KBM-7 (cell line): ENCODE results near the gene TOR3A.

Source experiments
- DNase-seq: peaks from one replicate; pipeline ENCODE4 v3.0.0-alpha.2; 2015
- in situ Hi-C: fragments of 300-500 bp; cut with MboI; formaldehyde crosslinking; loops from 2 replicates; pipeline ENCODE4 v1.14.3; 2020; ENCODE audit warnings: low sequenced_read_pairs, low pct_unique_long_range_greater_than_20kb, mixed read lengths

TOR3A gene

DNA sequence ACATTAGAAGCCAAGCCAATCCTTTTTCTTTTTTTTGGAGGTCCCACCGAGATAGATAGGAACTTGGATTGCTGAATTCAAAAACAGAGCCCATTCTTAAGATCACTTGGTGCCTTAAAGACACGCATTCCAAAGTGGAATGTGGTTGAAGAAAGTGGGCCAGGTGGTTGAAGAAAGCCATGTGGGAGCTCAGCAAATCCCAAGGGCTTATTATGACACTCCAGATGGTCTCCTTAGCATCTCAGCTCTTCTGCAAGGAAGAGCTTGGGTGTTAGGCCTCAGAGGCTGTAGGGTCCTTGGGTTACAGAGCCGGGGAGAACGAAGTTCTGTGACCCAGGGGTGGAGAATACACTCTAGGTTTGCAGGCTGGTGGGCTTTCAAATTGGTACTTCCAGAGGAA lies 13.5 kb downstream of the TOR3A start:
- in situ Hi-C loops: loop anchor here (25.0 kb wide), 1 partner anchor 267 kb away; the partner anchor contains the start of gene AXDND1
- no peak for DNase-seq

DNA sequence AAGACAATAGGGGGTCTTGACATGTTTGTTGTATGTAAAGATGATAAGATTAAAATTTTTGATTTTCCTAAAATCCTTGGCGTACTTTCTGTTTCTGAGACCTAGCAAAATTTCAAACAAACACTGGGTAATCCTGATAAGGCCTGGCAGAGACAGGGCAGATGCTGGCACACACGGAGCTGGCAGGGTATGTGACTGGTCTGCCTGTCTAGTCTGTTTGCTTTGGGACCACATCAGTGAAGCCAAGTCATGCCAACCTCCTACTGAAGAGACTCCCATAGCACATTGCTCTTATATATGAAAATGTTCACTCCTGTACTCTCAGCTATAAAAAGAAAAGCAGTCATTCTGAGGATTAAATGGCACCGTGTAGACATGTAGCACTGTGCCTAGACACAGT lies 14.1 kb downstream of the TOR3A start:
- in situ Hi-C loops: loop anchor here (25.0 kb wide), 1 partner anchor 266 kb away; the partner anchor contains the start of gene AXDND1
- no peak for DNase-seq

DNA sequence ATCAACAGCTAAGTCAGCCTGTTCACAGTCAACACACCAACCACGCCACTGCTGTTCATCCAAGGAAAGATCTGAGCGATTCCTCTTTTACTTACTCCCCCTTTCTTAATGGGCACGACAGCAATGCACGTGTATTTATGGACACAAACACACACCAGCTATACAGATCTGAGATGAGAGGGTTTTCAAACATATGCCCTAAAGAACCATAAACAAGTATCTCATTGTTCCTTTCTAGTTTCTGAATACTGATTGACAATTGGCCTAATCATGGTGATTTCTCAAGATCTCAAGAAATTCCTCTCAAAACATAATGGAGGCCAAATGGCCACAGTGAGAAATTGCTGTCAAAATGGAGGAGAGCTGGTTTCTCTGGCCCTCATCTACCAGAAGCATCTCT lies 18.0 kb downstream of the TOR3A start:
- in situ Hi-C loops: loop anchor here (25.0 kb wide), 1 partner anchor 262 kb away; the partner anchor contains the start of gene AXDND1
- no peak for DNase-seq

DNA sequence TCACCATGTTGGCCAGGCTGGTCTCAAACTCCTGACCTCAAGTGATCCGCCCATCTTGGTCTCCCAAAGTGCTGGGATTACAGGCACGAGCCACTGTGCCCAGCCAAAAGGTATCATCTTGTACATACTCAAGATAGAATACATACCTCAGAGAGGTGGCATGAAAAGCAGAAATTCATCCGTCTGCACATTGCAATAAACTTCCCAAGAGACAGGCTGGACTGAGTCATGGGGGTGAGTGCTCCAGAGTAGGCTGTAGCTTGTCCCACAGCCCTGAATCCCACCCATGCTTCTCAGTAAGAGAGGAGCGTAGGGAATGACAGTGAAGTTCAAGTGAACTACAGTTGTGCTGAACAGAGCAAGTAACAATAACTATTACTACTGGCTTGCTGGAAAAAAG lies 19.7 kb downstream of the TOR3A start:
- in situ Hi-C loops: no loop called here

DNA sequence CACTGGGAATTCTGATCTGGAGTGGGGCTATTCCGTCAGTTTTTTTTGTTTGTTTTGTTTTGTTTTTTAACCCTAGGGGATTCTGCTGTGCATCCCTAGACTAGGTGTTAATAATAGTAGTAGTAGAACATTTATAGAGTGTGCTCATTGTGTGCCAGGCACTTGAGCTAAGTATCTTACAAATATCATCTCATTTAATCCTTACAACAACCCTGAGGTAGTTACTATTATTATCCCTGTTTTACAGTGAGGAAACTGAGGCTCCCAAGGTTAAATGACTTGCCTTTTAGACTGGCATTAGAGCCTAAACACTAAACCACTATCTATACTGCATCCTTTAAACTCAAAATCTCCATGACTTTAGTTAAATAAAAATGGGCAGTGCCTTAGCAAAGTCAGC lies 22.1 kb downstream of the TOR3A start:
- in situ Hi-C loops: no loop called here

More for the DNA sequence above, 19.7 kb downstream of the TOR3A start:
- DNase-seq: no peak

DNA sequence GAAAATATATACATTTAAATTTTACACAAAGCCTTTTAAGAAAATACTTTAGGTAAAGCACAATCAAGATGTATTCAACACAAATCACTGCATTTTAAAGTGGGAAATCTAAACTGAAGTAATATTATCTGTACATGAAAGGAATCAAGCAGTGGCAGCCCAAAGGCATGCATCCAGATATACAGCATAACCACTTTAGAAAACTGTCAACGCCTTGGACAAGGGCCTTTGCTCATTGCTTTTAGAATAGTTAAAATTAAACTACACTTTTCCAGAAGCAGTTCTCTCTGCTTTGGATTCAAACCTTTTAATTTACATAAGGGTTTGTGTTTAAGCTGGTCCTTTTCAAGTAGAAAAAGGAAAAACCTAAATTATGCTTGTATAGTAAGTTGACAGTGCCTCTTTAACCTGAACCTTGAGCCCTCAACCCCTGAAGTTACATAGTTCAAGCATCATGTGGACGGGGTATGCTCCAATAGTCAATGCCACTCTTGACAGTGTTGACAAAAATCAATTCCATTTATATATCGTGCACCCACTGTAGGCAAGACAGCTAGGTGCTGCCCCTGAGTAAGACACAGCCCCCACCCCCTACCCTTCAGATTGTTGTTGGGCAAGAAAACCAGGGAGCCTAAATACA lies 22.9 kb downstream of the TOR3A start:
- in situ Hi-C loops: no loop called here
- DNase-seq: no peak

More for the DNA sequence above, 22.1 kb downstream of the TOR3A start:
- DNase-seq: no peak

DNA sequence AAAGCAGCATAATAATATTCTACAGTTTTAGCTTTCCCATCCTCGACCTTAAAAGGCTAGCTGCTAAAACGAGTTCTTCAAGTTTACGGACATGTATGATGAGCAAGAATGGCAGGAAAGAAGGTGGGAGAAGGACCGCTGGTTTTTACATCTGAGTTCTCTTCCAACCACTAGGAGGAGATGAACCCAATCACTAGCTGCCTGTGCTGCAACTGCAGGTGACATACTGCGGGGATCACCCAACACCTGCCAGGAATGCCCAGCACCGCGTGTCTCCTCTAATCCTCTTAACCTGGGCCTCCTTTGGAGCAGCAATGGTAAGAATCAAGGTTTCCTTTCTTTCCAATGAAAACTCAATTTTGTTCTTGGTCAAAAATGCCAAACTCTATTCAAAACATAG lies 23.5 kb downstream of the TOR3A start:
- in situ Hi-C loops: no loop called here
- DNase-seq: no peak

DNA sequence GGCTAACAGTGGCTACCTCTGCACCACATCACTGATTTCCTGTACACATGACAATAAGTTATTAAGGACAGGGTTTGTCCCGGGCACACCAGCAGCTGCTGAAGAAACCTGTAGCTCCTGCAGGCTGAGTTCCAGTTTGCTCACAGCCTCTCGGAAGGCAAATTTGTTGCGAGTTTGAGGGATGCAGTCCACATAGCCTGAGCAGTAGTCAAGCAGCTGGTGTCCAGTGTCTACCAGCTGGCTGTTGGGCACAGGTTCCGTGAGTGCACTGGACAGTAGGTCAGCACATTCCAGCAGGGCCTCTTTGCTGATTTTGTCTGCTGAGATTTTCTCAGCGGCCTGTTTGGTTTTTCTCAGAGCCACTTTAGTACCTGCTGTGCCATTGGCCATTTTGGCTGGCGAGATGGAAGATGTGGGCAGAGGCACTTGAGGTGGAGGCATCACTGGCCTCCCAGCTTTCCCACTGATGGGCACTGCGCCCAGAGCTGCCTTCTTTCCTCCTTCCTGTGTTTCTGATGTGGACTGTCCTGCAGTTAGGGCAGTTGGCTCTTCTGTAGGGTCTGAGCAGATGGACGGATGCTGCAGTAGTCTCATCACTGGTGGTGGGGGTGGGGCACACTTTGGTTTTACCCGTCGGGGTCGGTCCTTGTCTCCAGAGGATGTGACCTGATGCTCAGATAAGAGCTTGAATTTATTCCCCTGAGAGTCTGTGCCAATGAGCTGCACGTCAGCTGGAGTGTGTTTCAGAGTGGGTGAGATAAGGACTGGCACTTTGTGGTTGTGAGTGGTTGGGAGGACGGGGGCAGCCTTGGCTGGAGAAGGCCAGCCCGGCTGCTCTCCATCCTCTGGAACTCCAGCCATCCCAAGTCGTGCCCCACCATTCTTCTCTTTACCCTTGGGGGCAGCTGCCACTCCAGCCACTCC lies 26.1 kb downstream of the TOR3A start:
- in situ Hi-C loops: no loop called here
- DNase-seq: no peak

DNA sequence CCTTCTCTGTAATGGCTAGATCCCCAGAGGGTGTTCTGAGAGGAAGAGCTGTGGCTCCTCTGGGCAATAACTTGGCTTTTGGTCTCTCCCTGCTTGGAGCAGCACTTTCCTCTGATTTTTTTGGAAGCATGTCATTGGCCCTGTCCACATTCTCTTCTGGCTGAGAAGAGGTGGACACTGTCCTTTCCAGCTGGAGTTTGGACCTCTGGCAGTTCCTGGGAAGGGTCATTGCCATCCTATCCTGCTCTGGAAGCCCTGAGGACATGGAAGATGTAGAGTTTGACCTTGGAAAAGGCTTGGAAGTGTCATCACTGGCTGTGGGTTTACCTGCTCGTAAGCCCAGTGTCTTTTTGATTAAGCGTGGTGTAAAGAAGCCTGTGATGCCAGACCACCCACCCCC lies 26.8 kb downstream of the TOR3A start:
- DNase-seq: no peak
- in situ Hi-C loops: no loop called here

DNA sequence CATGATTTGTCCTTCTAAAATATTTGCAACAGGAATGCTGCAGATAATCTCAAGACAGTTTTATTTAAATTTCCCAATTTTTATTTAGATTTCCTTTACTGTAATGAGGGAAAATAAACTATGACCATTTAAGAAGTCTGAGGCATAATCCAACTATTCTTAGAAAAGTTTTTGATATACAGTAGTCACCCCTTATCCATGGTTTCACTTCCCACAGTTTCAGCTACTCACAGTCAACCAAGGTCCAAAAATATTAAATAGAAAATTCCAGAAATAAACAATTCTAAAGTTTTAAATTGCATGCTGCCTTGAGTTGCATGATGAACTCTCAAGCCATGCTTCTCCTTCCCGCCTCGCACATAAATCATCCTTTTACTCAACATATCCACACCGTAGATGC lies 33.3 kb downstream of the TOR3A start:
- in situ Hi-C loops: no loop called here
- DNase-seq: no peak

DNA sequence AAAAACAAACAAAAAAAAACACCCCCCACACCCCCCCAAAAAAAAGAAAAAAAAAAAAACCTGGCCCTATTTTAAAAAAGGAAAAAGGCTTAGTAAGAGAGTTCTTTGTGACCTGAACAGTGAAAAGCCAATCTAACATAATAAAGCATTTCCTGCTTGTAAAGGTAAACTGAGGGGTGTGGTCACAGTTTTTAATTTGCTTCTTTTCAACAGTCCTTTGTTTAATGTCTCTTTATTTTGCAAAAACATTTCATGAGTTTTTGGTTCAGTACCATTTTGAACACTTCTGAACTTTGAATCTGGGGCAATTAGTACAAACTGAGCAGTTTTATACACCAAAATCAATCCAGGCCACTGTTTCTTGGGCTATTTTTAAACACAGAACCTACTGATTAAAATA lies 37.6 kb downstream of the TOR3A start:
- no peak for DNase-seq

DNA sequence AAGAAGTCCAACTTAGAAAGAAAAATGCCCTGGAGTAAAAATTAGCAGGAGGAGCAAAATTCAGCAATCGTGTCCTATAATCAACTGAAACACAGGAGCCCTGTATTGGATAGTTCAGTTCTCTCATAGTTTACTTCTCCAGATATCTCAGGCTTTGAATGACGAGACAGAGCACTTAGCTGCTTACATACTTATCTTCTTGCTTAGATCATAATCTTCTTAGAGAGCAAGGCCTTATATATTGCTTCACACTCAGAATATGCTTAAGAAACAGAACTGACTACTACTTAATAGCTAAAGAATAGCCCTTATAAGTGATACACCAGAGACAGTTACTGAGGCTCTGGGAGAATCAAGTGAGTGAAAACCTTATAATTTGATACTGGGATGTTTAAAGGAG lies 38.9 kb downstream of the TOR3A start:
- in situ Hi-C loops: no loop called here
- no peak for DNase-seq

More for the DNA sequence above, 37.6 kb downstream of the TOR3A start:
- in situ Hi-C loops: no loop called here

DNA sequence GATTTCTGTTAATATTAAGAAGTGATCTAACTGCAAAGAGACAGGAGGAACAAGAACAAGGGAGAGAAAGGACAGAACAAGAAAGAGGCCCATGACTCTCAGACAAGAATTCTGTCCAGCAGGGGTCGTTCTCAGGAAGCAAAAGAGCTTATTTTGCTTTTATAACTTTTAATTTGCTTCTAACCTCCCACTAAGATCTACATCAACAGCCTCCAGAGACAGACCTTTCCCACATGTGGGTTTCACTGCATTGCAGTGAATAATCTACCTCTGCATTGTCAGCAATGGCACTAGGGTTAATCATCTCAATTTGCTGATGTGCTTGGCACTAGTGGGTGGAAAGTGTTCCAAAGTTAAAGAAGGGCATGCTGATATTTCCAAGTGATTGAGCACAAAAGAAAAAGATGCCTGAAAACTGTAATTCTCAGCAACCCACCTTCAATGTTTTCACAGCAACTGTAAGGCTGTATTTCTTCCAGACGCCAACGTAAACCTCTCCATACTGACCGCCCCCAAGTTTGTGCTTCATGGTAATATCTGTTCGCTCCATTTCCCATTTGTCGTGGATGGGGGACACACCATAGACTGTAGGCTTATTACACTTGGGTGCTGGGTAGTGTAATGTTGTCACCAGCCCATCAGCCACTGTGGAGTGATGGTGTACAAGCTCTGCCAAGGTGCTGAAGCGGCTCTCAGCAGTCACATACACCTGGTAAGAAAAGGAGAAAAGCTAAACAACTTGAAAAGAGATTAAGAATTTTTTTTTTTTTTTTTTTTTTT lies 39.5 kb downstream of the TOR3A start:
- in situ Hi-C loops: no loop called here
- DNase-seq: peak; percentile 68

DNA sequence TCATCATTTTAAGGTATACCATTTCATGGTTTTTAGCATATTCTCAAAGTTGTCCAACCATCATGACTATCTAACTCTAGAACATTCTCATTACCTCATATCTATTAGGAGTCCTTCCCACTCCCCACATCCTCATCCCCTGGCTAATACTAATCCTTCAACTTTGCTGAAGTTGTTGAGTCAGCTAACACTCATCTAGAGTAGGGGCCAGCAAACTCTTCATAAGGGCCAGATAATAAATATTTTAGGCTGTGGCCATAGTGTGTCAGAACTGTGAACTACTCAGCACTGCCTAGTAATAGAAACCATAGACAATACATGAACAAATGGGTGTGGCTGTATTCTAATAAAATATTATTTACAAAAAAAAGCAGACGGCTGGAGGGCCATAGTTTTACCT lies 43.0 kb downstream of the TOR3A start:
- in situ Hi-C loops: no loop called here
- no peak for DNase-seq

DNA sequence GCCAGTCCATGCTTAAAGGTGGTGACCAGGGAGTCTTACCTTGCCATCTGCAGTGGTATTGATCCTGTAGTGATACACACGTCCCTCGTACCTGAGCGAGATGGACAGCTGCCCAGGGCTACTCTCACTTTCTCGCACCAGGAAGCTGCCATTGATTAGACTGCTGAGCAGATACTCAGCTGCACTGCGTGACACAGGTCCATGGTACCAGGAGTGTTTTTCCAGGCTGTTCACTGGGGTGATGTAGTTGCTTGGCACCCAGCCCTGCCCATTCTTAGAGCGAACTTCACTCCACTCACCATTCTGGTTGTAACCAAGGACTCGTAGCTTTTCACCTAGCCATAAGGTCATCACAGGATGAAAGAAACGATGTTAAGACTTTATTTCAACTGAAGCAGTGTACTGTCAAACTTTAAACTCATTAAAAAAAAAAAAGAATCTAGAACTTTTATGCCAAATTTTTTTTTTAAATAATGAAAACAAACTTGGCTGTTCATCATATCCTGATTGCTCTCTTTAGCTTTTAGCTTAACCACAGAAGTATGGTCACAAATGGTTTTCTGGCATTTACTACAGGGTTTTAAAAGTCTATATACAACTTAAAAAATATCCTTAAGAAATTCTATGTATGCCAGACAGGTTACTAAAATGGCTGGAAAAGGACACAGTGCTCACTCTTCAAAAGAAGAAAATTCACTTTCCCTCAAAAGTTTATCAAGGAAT lies 44.6 kb downstream of the TOR3A start:
- DNase-seq: no peak
- in situ Hi-C loops: no loop called here

DNA sequence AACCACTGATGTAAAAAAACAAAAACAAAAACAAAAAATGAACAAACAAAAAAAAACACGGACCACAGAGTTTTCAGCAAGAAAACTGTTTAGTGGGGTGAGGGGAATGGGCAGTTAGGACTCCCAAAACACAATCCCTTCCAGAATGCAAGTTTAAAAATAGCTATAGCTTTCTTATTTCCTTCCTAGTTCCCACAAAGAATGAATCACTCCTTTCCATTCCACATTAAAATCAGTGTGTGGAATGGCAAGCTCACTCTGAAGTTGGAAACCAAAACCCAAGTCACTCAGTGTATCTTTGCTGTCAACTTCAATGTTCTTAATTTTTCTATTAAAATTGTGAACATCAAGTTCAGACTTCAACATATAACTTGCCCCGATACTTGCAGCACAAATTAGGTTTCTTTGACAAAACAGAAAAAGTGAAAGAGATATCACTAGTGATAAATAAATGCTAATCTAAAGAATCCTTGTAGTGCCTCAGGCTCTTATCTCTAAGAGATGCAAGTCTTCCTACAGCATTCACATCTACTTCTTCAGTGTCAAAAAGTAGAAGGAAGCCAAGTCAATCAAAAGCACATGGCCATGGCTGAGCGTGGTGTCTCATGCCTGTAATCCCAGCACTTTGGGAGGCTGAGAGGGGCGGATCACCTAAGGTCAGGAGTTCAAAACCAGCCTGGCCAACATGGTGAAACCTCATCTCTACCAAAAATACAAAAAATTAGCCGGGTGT lies 45.5 kb downstream of the TOR3A start:
- in situ Hi-C loops: no loop called here
- DNase-seq: no peak

DNA sequence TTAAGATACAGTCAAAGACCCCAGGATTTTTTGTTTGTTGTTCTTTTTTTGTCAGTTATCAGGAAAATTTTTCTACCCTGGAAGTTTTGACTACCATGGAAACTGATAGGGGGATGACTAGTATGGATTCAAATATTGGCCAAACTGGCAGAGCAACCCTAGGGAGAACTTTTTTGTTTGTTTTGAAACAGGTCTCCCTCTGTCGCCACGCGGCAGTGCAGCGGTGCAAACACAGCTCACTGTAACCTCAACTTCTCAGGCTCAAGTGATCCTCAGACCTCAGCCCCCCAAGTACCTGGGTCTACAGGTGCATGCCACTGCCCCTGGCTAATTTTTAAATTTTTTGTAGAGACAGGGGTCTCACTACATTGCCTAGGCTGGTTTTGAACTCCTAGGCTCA lies 46.6 kb downstream of the TOR3A start:
- no peak for DNase-seq
- in situ Hi-C loops: no loop called here

DNA sequence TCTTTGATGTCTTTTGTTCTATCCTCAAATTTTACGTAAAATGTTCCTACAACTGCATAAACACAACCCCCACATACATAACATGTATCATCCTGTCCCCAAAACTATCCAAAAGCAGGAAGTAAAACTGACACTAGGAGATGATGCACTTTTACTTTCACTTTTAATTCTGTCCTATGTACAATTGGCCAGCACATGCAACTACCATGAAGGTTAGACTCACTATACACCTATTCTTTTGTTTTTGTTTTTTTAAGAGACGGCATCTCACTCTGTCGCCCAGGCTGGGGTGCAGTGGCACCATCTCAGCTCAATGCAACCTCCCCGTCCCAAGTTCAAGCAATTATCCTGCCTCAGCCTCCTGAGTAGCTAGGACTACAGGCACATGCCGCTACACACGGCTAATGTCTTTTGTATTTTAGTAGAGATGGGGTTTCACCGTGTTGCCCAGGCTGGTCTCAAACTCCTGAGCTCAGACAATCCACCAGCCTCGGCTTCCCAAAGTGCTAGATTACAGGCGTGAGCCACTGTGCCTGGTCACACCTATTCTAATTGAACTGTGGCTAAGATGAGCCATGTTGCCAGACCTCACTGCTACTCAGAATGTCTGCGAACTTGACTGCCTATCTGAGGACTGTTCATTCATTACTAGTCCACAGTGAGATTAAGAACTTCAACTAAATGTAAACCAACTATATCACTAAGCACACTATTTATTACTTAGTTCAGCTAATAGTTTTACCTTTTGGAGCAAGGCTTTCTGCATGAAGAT lies 48.0 kb downstream of the TOR3A start:
- in situ Hi-C loops: no loop called here
- peak; percentile 78 for DNase-seq
